Esophagus squamous epithelium (tissue), 5 donors: ENCODE results near the gene RFX5. TPM values are rescaled to one million over a fixed set of nuclear protein-coding genes. Genes with fewer than 3 reads are reported as not detected.

Source experiments
- DNase-seq: peaks from one replicate; lab custom pipeline; 2025; lab: John Stamatoyannopoulos, UW
- H3K27ac ChIP-seq, 4 donors: fragments of 200-600 bp; sonication (generic); one replicate each; pipeline ENCODE4 v1.5.1; 2016 to 2019; ENCODE audit warnings: mild to moderate bottlenecking in 1 of 4
- H3K27me3 ChIP-seq, 4 donors: fragments of 200-600 bp; sonication (generic); 1 replicate in 3 of 4; 2 replicates in 1 of 4; pipeline versions ENCODE4 v1.5.1 to v1.6.0; 2017 to 2021; ENCODE audit warnings: antibody characterized with exemption in 1 of 4
- H3K36me3 ChIP-seq, 3 donors: fragments of 200-600 bp; sonication (generic); one replicate each; pipeline ENCODE4 v1.5.1; 2016 to 2019
- H3K4me1 ChIP-seq, 3 donors: fragments of 200-600 bp; sonication (generic); one replicate each; pipeline ENCODE4 v1.5.1; 2017 to 2019
- H3K4me3 ChIP-seq, 4 donors: fragments of 200-600 bp; sonication (generic); 1 replicate in 3 of 4; 2 replicates in 1 of 4; pipeline ENCODE4 v1.5.1; 2016 to 2019; ENCODE audit warnings: mild to moderate bottlenecking in 2 of 4, moderate library complexity in 1 of 4
- H3K9me3 ChIP-seq, 3 donors: fragments of 200-600 bp; sonication (generic); one replicate each; pipeline ENCODE4 v1.5.1; 2016 to 2019
- CTCF ChIP-seq, 6 experiments: fragments of 450-650 bp in 4 of 6; fragments of 200-600 bp in 2 of 6; sonication (generic) in 2 of 6; IDR thresholded peaks; one replicate each; pipeline ENCODE4 v1.5.1; 2016 to 2019; ENCODE audit warnings: antibody characterized with exemption in 6 of 6, mild to moderate bottlenecking in 4 of 6, moderate library complexity in 4 of 6
- POLR2A ChIP-seq, 4 donors: fragments of 450-650 bp; IDR thresholded peaks; one replicate each; pipeline ENCODE4 v1.6.1; 2017; ENCODE audit warnings: antibody characterized with exemption in 4 of 4, mild to moderate bottlenecking in 4 of 4, moderate library complexity in 3 of 4
- WGBS, 2 donors: methylation state at CpG; one replicate each; pipeline ENCODE4 v1.1.5; 2018; 5-methylcytosine and 5-hydroxymethylcytosine counted together
- intact Hi-C: fragments of 100-400 bp; cut with DNase I; formaldehyde crosslinking; loops from one replicate; pipeline ENCODE4 v1.15.0; 2022
- total RNA-seq, 4 donors: library from RNA; depleted of rRNA; stranded (reverse); fragments of >200 nt; gene quantifications; one replicate each; pipeline ENCODE4 v1.1.0, GENCODE V29; 2016
- donor health status: DM: yes; HTN: yes; CAD: no.

Gene RFX5
- total RNA-seq, 4 donors from 2014 or later: 13.2 to 59.6 (median 24.5) TPM

- 87 to 93% methylated on average over 3 to 4 of the region's 4 CpGs for WGBS, 2 donors
Observed at GRCh38 chr1:151324390-151324930, 22.6 kb downstream of the RFX5 start.

GRCh38 chr1:151318975-151319374 lies 28.1 kb downstream of the RFX5 start:
- Histone ChIP-seq H3K36me3 (peaks cover 9 to 100% (median 18%) of the 10 kb centered on the region in 3 donors), H3K4me3 (no peak overlapping the region), H3K27me3 (no peaks in the 10 kb centered on the region), H3K4me1 (peaks cover 6 to 56% (median 10%) of the 10 kb centered on the region in 3 donors), H3K9me3 (no peaks in the 10 kb centered on the region), H3K27ac (peak overlapping the region in 2 of 4 donors; percentile 5 to 57)
- no peak for DNase-seq
- intact Hi-C loops: no loop called here
- 44 to 47% methylated on average over 3 of the region's 3 CpGs for WGBS, 2 donors
- TF ChIP-seq POLR2A (IDR thresholded peaks at IDR 0.05): no peak

More at GRCh38 chr1:151324390-151324930, 22.6 kb downstream of the RFX5 start:
- Histone ChIP-seq H3K9me3 (no peaks in the 10 kb centered on the region), H3K27ac (no peak overlapping the region), H3K4me1 (peaks cover 11 to 75% (median 19%) of the 10 kb centered on the region in 3 donors), H3K27me3 (no peaks in the 10 kb centered on the region), H3K36me3 (peaks cover 4 to 59% (median 8%) of the 10 kb centered on the region in 3 donors), H3K4me3 (no peak overlapping the region)
- TF ChIP-seq POLR2A (IDR thresholded peaks at IDR 0.05) (no peak), CTCF (IDR thresholded peaks at IDR 0.05) (no peak)
- intact Hi-C loops: no loop called here
- no peak for DNase-seq

- 92 to 94% methylated on average over 11 to 13 of the region's 17 CpGs for WGBS, 2 donors
Observed at GRCh38 chr1:151315565-151316235, 31.4 kb downstream of the RFX5 start.

GRCh38 chr1:151314137-151314875 lies 32.7 kb downstream of the RFX5 start:
- intact Hi-C loops: no loop called here
- no peak for DNase-seq
- H3K27me3 ChIP-seq: no peaks in the 10 kb centered on the region
- H3K4me1 ChIP-seq: peaks cover 36 to 66% (median 50%) of the 10 kb centered on the region in 3 donors
- no peak overlapping the region for H3K4me3 ChIP-seq
- TF ChIP-seq POLR2A (IDR thresholded peaks at IDR 0.05) (no peak), CTCF (IDR thresholded peaks at IDR 0.05) (no peak)
- peak overlapping the region; percentile 8 to 88 (median 67) for H3K27ac ChIP-seq
- WGBS, 2 donors: 30 to 55% methylated on average over 3 of the region's 3 CpGs
- H3K9me3 ChIP-seq: no peaks in the 10 kb centered on the region
- H3K36me3 ChIP-seq: peaks cover 9 to 80% (median 18%) of the 10 kb centered on the region in 3 donors

More at GRCh38 chr1:151315565-151316235, 31.4 kb downstream of the RFX5 start:
- TF ChIP-seq CTCF (IDR thresholded peaks at IDR 0.05) (no peak), POLR2A (IDR thresholded peaks at IDR 0.05) (no peak)
- Histone ChIP-seq H3K36me3 (peaks cover 9 to 82% (median 18%) of the 10 kb centered on the region in 3 donors), H3K27ac (no peak overlapping the region), H3K4me1 (peaks cover 36 to 66% (median 43%) of the 10 kb centered on the region in 3 donors), H3K27me3 (no peaks in the 10 kb centered on the region), H3K4me3 (no peak overlapping the region), H3K9me3 (no peaks in the 10 kb centered on the region)
- no peak for DNase-seq
- intact Hi-C loops: no loop called here

GRCh38 chr1:151313501-151313900 lies 33.6 kb downstream of the RFX5 start:
- no peak overlapping the region for H3K4me3 ChIP-seq
- intact Hi-C loops: no loop called here

More at GRCh38 chr1:151313501-151313900, 33.6 kb downstream of the RFX5 start:
- peak overlapping the region; percentile 8 to 88 (median 67) for H3K27ac ChIP-seq
- no peaks in the 10 kb centered on the region for H3K27me3 ChIP-seq
- 31 to 50% methylated on average over 2 of the region's 2 CpGs for WGBS, 2 donors
- peaks cover 36 to 61% (median 50%) of the 10 kb centered on the region in 3 donors for H3K4me1 ChIP-seq
- peaks cover 9 to 80% (median 24%) of the 10 kb centered on the region in 3 donors for H3K36me3 ChIP-seq
- TF ChIP-seq CTCF (IDR thresholded peaks at IDR 0.05): no peak
- no peak for TF ChIP-seq POLR2A (IDR thresholded peaks at IDR 0.05)
- DNase-seq: no peak
- H3K9me3 ChIP-seq: no peaks in the 10 kb centered on the region
